Stimulated activated CD8-positive, alpha-beta memory T cell treated with anti-CD3 and anti-CD28 coated beads, Interleukin-2, amount 100 ng/mL, for 1 hour (primary cell): ENCODE data around the gene TNFRSF1B.

Experiments used
- DNase-seq, 2 donors: peaks; one replicate each; pipeline ENCODE4 v3.0.0-alpha.2; 2020; ENCODE audit warnings: low read depth in 2 of 2

Gene TNFRSF1B

GRCh38 chr1:12191242-12192032 lies 24.6 kb downstream of the TNFRSF1B start:
- no peak for DNase-seq

- DNase-seq, result no peak
Observed at GRCh38 chr1:12194666-12195216, 27.9 kb downstream of the TNFRSF1B start.

GRCh38 chr1:12195416-12195815 lies 28.6 kb downstream of the TNFRSF1B start:
- DNase-seq, result no peak

- no peak for DNase-seq
Observed at GRCh38 chr1:12196641-12197482, 30.1 kb downstream of the TNFRSF1B start.

DNA sequence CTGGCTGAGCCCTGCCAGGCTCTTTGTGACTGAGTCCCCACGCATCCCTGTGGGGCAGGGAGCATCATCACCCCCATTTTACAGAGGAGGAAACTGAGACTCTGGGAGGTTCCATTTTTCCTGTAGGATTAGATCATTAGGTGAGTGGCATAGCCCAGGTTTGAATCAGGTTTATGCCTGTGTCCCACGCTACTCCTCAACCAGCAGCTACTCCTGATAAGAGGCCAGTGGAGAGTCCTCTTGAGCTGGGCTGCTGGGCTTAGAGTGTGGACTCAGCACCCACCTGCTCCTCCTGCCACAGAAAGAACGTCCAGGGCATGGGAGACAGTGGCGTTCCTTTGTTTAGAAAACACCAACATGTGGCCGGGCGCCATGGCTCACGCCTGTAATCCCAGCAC lies 30.7 kb downstream of the TNFRSF1B start:
- DNase-seq, result no peak

- DNase-seq, result no peak
Observed at GRCh38 chr1:12200208-12200607, 33.4 kb downstream of the TNFRSF1B start.

DNA sequence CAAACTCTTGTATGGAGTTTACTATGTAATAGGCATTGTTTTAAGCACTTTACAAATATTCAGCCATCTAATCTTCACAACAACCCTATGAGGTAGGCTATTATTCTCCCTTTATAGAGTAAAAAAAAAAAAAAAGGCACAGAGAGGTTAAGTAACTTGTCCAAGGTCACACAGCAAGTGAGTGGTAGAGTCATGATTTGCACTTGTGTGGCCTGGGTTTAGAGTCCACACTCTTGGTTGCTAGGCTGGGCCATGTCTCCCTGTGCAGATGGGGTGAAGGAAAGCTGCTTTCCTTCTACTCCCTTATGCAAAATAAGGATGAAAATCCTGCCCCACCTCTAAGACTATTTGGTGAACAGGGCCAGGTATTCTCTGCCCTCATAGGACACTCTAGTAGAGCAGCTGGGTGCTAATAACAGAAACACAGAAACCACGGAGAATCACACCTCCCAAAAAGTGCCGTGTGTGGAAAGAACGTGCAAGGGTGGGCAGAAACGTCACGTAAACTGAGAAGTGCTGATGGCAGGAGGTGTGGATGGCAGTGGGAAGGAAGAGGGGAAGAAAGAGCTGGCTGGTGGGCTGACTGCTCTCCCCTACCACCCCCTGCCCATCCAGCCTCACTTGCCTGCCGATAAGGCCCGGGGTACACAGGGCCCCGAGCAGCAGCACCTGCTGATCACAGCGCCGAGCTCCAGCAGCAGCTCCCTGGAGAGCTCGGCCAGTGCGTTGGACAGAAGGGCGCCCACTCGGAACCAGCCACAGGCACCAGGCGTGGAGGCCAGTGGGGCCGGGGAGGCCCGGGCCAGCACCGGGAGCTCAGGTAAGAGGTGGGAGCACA lies 34.8 kb downstream of the TNFRSF1B start:
- no peak for DNase-seq

GRCh38 chr1:12202190-12202497 lies 35.4 kb downstream of the TNFRSF1B start:
- DNase-seq, result no peak

GRCh38 chr1:12202577-12202976 lies 35.8 kb downstream of the TNFRSF1B start:
- no peak for DNase-seq

GRCh38 chr1:12203216-12204007 lies 36.6 kb downstream of the TNFRSF1B start:
- DNase-seq, result no peak

DNA sequence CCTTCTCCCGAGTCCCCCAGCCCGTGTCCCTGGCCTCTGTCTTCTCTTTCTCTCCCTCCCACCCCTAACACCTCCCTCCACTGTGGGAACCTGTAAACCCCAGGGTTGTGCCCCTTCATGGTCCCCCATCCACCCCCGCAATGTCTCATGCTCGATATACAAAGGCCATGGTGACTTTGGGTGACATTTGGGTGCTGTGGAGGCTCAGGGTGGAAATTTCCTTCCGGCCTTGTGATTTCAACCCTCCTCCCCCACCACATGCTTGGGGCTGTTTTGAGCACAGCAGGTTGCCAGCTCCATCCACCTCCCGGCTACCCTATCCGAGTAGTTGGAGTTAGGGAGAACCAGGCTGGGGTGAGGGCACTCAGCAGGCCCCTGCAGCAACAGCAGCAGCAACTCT lies 37.3 kb downstream of the TNFRSF1B start:
- DNase-seq, result peak in 1 of 2 donors; percentile 15

- no peak for DNase-seq
Observed at GRCh38 chr1:12204754-12205658, 38.2 kb downstream of the TNFRSF1B start.

GRCh38 chr1:12206238-12206637 lies 39.4 kb downstream of the TNFRSF1B start:
- no peak for DNase-seq

DNA sequence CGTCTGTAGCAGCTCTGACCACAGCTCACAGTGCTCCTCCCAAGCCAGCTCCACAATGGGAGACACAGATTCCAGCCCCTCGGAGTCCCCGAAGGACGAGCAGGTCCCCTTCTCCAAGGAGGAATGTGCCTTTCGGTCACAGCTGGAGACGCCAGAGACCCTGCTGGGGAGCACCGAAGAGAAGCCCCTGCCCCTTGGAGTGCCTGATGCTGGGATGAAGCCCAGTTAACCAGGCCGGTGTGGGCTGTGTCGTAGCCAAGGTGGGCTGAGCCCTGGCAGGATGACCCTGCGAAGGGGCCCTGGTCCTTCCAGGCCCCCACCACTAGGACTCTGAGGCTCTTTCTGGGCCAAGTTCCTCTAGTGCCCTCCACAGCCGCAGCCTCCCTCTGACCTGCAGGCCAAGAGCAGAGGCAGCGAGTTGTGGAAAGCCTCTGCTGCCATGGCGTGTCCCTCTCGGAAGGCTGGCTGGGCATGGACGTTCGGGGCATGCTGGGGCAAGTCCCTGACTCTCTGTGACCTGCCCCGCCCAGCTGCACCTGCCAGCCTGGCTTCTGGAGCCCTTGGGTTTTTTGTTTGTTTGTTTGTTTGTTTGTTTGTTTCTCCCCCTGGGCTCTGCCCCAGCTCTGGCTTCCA lies 40.1 kb downstream of the TNFRSF1B start:
- no peak for DNase-seq

GRCh38 chr1:12208271-12208670 lies 41.5 kb downstream of the TNFRSF1B start:
- DNase-seq, result no peak

DNA sequence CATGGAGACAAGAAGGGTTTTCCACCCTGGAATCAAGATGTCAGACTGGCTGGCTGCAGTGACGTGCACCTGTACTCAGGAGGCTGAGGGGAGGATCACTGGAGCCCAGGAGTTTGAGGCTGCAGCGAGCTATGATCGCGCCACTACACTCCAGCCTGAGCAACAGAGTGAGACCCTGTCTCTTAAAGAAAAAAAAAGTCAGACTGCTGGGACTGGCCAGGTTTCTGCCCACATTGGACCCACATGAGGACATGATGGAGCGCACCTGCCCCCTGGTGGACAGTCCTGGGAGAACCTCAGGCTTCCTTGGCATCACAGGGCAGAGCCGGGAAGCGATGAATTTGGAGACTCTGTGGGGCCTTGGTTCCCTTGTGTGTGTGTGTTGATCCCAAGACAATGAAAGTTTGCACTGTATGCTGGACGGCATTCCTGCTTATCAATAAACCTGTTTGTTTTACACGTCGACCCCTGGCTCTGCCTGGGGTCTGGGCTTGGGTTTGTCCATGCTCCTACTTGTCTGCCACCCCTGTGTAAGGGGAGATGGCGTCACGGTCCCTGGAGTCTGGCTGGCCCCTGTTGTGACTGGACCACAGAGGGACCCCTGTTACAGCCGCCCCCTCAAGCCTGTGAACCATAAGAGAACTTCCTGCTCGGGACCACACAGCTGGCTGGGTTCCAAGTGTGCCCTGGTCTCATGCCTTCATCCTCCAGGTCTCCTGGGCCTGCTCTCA lies 42.1 kb downstream of the TNFRSF1B start:
- DNase-seq, result peak; percentile 72 to 77

DNA sequence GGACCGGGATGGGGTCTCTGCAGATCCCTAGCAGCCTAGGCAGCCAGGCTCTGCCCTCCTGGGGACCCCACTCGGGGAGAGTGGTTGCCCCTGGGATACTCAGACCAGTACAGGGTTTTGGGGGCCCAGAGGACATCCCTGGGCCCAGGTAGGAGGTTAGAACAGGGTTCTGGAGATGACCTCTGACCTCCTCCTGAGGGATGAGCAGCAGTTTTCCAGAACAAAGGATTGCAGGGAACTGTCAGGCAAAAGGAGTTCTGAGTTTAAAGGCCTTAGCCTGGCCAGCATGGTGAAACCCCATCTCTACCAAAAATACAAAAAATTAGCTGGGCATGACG lies 42.7 kb downstream of the TNFRSF1B start:
- no peak for DNase-seq

GRCh38 chr1:12215118-12215961 lies 48.5 kb downstream of the TNFRSF1B start:
- DNase-seq, result no peak
